Measurements from ENCODE around the gene COPRS.
A peak's percentile ranks its signal among the peaks of the same experiment; 100 is the strongest.

COPRS gene, protein sequence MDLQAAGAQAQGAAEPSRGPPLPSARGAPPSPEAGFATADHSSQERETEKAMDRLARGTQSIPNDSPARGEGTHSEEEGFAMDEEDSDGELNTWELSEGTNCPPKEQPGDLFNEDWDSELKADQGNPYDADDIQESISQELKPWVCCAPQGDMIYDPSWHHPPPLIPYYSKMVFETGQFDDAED

DNA sequence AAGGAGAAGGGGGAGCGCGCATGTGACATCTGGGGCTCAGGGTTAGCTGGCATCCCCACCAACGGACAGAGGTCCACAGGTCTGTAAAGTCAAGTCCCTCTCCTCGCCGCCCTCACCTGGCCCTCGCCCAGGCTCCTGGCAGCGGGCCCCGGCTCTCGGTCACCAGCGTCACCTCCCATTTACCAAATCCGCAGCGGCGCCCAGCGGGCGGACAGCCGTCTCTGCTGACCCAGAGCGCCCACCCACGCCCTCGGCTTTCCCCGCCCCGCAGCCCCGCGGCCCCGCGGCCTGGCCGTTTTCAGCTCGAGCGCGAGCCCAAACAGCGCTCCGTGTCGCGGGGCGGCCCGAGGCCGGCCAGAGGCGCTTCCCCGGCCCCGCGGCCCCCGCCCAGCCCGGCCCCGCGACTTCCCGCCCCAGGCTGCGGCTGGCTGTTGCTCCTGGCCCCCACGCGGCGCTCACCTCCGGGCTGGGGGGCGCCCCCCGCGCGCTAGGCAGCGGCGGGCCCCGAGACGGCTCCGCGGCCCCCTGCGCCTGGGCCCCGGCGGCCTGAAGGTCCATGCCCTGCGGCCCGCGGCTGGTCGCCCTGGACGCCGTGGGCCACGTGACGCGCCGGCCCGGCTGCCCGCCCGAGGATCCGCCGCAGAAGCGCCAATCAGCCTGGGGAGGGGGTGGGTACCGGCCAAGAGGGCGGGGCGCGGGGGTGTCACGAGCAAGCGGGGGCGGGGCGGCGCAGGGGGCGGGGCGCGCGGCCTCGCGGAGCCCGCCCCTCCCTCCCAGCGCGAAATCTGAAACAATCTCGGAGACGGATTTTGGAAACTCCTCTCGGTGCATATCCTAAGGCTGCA, at the start of gene COPRS:
COPRS (minus strand) TSS at position 603 of the 845 bp plus-strand sequence; CDS start at position 558, 45 bp downstream.
- no peak for DNase-seq (ENCODE audit: low read depth, low spot score)

DNA sequence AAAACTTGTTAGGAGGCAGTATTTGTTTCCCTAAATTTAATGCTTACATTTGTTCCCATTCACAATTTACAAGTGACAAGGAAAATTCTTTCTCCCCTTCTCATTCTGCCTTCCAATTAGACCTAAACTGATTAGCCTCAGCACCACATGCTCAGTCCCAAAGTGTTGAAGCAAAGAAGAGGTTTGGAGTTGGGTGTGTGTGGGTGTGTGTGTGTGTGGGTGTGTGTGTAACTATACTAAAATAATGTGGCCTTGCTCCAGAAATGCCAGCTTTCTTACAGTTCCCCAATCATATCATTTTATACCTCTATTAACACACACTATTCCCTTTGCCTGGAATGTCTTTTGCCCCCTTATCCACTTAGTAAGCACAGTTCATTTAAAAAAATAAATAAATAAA, 49.3 kb upstream of the COPRS start:
- DNase-seq (ENCODE audit: low read depth, low spot score) = no peak

DNA sequence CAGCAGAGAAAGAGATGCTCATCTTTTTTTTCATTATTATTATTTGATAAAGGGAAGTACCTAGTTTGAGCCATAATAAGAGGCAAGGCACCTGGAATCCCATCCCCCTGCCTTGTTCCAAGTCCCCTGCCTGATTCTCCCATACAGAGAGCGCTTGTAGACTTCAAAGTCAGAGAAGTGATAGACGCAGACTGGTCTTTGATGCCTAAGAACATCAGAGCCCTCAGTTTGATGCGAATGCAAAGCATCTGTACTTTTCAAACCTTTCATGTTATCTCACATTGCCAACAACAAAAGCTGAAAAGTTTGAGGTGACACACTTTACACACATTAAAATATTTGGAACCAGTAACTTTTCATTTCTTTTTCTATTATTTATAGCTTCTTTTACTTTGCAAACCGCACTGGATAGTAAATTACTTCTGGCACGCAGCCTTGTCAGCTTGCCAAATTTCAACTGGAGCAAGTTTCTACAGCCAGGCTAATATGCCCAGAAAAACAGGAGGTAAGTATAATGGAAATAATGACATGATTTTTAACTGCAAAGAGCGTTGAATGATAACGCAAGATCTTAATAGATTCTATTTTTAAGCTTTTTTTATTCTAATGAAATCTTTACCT, 48.4 kb upstream of the COPRS start:
- no peak for DNase-seq (ENCODE audit: low read depth, low spot score)

DNA sequence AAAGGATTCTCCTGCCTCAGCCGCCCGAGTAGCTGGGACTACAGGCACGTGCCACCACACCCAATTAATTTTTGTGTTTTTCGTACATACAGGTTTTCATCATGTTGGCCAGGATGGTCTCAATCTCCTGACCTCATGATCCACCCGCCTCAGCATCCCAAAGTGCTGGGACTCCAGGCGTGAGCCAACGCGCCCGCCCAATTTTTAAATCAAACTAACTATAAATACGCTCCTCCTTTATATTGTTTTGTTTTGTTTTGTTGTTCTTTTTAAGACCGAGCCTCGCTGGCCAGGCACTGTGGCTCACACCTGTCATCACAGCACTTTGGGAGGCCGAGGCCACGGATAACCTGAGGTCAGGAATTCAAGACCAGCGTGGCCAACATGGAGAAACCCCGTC, 44.4 kb upstream of the COPRS start:
- no peak for DNase-seq (ENCODE audit: low read depth, low spot score)

DNA sequence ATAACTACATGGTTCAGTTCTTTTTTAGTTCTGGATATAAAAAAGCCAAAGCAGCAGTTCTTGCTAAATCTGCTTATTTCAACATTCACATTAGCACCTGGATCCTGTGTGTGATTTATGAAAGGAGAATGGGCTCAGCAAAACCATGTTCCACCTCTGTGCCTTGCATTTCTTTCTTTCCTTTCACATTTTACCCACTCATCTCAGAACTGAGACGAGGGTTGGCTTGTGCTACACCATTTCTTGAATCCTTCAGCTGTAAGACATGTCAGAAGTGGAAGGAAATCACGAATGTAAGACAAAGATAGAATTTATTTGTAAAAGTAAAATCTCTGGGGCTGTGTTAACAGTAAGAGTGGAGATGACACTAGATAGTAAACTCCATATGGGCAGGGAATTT, 43.6 kb upstream of the COPRS start:
- no peak for DNase-seq (ENCODE audit: low read depth, low spot score)

DNA sequence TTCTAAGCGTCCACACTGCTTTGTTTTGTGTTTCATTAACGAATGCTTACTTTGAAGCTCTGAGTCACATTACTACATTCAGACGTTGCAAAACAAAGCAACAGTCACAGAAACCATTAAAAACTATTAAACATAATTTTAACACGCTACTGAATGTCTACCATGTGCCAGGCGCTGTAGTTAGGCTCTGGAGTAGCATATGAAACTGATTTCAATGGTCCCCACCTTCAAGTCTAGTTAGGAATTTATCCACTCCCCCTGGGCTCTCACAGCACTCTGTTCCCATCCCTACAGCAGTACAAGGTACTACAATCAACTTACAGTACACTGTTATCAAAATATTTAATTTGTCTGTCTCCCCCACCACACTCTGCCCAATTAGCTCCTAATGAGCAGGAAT, 41.8 kb upstream of the COPRS start:
- no peak for DNase-seq (ENCODE audit: low read depth, low spot score)

DNA sequence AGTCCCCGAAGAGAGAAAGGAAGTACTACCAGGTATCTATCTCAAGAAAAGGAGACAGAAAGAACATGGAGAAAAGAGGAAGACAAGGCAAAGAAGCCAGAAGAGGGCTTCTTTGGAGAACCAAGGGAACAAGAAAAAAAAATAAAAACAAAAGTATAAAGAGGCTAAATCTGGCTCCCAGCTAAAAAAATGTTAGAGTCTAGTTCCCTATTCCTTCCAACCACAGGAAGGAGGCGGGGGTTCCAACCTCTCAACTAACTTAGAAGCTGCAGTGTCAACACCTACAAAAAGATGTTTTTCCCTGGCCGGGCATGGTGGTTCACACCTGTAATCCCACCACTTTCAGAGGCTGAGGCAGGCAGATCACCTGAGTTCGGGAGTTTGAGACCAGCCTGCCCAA, 29.1 kb upstream of the COPRS start:
- no peak for DNase-seq (ENCODE audit: low read depth, low spot score)

DNA sequence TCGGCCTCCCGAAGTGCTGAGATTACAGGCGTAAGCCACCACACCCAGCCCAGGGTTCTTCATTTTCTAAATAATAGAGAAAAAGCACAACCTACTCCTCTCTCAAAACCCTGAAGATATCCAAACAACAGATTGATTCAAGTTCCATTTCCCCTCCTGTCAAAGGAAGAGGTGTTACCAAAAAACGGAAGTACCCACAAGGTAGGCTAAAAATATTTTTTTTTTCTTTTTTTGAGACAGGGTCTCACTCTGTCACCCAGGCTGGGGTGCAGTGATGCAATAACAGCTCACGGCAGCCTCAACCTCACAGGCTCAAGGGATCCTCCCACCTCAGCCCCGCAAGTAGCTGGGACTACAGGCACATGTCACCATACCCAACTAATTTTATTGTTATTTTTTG, 23.5 kb upstream of the COPRS start:
- DNase-seq (ENCODE audit: low read depth, low spot score) = no peak

DNA sequence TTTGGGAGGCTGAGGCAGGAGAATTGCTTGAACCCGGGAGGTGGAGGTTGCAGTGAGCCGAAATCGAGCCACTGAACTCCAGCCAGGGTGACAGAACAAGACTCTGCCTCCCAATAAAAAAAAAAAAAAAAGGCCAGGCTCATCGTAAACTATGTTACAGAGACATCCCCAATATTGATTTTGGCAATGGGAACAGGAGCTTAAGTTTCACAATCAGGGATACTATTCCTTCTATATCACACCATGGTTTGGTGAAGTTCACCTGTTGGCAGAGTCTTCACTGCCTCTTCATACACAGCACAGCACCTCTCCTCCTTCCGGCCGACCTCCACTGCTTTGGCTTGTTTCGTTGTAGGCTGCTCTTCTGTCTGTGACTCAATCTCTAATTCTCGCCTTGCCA, 21.3 kb upstream of the COPRS start:
- no peak for DNase-seq (ENCODE audit: low read depth, low spot score)

DNA sequence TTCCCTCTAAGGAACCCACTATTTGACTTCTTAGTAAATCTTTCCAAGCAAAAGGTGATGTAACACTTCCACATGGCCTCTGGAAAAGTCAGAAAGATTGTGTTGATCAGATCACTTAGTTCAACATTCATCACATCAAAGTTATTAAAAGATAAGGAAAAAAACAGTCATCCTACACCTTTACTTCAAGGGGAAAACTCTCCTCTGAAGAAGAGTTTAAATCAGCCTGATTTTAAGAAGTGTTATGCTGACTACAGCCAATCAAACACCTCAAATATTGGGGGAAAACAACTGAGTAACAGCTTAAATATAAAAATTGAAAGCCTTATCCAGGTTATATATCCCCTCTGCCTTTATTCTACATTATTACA, 19.6 kb upstream of the COPRS start:
- DNase-seq (ENCODE audit: low read depth, low spot score) = no peak

DNA sequence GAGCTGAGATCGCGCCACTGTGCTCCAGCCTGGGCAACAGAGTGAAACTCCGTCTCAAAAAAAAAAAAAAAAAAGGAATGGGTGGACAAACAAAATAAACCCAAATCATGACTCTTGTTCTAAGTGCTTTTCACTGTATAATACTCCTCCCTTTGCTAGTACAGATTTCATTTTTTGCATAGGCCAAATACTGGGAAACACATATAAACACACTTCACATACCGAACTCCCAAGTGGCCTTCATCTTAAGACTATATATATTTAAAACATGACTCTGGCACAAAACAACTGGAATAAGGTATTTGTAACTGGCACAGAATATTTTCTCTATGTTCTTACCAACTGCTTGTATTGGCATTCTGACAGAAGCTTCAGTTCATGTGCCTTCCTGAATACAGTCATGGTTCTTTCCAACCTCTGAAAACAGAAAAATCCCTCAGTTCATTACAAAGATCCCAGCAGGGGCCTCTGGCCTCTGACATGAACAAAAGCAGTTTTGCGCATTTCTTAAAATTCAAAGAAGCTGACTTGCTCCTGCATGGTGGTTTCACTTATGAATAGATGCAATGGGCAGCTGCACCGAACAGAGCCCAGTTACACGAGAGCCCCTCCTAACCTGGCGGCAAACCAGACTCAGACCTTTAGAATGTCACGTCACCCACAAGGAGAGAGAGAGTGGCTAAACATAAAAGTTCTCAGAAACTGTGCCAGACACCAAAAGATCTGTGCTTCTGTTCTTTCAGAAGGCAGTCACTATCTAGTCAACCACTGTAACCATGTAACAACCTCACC, 19.1 kb upstream of the COPRS start:
- peak; percentile 94 for DNase-seq (ENCODE audit: low read depth, low spot score)

DNA sequence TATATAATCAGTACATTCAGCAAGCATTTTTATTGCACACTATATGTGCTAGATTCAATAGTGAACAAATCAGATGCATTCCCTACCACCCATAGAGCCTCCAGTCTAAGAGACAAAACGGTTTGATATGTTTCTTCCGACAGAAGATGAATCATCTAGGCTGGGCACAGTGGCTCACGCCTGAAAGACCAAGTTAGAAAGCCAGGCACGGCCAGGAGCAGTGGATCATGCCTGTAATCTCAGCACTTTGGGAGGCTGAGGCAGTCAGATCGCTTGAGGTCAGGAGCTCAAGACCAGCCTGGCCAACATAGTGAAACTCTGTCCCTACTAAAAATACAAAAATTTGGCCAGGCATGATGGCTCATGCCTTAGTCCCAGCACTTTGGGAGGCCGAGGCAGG, 18.3 kb upstream of the COPRS start:
- no peak for DNase-seq (ENCODE audit: low read depth, low spot score)

DNA sequence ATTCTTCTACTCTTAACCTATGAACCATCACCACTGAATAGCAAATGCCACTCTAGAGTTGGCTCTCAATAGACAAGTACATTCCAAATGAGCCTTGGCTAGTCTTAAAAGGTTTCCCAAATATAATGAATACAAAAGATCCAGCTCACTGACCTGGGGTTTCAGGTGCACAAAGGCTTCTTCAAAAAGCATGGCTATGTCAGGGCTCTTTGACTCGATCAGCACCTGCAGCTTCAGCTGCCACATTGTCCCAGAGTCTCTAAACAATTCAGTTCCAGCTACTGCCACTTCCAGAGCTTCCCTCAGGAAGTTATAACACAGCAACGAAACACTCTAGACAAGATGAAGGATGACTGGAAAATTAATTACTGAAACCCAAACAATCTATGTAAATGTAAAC, 16.0 kb upstream of the COPRS start:
- DNase-seq (ENCODE audit: low read depth, low spot score) = no peak

DNA sequence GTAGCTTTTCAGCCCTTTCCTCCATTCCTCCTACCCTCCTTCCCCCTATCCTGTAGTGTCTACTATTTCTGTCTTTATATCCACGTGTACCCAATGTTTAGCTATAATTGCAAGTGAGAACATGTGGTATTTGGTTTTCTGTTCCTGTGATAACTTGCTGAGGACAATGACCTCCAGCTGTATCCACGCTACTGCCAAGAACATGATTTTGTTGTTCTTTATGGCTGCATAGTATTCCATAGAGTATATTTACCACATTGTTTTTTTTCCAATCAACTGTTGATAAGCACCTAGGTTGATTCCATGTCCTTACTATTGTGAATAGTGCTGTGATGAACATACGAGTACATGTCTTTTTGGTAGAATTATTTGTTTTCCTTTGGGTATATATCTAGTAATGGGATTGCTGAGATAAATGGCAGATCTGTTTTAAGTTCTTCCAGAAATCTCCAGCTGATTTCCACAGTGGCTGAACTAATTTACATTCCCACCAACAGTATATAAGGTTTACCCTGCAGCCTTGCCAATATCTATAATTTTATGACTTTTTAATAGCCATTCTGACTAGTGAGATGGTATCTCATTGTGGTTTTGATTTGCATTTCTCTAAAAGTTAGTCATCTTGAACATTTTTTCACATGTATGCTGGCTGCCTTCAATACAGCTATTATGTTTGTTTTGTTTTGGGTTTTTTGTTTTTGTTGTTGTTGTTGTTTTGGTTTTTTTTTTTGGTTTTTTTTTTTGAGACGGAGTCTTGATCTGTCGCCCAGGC, 10.9 kb upstream of the COPRS start:
- DNase-seq (ENCODE audit: low read depth, low spot score) = no peak

DNA sequence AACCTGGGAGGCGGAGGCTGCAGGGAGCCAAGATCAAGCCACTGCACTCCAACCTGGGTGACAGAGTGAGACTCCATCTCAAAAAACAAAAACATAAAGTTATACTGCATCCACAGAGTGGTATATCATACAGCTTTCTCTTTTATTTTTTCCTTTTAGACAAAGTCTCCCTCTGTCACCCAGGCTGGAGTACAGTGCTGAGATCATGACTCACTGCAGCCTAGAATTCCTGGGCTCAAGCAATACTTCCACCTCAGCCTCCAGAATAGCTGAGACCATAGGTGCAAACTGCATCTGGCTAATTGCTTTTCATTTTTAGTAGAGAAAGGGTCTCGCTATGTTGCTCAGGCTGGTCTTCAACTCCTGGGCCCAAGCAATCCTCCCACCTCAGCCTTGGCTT, 10.0 kb upstream of the COPRS start:
- no peak for DNase-seq (ENCODE audit: low read depth, low spot score)

DNA sequence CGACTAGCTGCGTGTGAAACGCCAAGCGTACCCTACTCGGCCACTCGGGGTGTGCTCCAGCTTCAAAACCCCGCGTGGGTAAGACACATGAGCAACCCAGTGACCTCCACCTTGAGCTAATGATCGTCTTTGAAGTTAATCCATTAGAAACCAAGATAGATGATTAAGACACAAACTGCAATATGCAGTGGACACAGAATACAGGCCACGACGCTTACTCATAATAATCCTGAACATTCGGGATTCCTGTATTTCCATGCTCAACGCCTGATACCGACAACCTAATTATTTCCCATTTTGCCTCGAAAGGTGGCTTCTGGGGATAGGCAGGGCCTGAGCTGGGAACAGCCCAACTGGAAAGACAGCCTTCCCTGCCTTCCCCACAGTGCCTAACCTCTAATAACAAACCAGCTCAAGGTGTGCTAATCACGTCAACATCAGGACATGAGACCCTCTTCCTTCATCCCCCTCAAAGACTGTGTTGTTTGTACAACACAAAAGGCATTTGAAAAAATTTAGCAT, 504 bp upstream of the COPRS start:
- DNase-seq (ENCODE audit: low read depth, low spot score) = no peak

DNA sequence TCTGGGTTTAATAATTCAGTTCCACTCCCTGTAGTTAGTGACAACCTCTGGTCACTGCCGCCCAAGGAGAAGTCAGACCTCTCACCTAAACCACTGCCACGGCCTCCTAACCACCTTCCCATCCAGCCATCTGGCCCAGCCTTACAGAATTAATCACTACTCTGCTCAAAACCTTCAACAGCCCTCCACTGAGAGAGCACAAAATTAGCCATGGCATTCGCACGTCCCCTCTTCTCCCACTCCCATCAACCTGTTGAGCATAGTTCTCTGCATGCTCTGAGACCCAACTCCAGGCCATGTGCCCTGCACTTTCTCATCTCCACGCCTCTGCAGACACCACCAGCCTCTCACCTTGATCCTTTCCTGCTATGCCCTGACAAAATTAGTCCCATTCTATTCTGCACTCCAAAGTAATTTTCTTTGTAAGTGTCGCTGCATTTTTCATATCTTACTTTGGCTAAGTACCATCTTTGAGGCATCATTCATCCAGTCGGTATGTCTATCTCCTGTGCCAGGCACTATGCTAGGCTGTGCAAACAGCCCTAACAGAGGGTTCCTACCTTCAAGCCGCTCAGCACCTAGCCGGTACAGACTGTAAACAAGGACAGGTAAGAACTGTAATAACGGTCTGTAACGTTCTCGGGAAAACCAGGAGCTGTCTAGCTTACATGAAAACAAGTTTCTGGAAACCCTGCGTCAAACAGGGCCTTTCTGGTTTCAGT, 963 bp downstream of the COPRS start:
- no peak for DNase-seq (ENCODE audit: low read depth, low spot score)

DNA sequence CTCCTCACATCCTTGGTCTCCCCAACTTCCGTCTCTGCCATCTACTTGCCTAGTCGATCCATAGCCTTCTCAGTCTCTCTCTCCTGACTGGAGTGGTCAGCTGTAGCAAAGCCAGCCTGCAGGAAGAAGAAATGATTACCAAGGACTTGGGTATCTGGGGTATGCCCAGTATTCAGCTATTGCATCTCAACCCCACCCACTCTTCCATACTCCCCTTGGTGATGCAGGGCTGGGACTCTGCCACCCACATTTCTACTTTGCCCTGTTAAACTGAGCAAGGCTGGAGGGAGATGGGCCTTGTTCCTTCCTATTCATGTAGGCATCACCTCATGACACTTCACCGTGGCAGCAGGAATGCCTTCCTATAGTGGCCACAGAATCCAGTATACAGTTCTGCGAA, 2.3 kb downstream of the COPRS start:
- no peak for DNase-seq (ENCODE audit: low read depth, low spot score)

DNA sequence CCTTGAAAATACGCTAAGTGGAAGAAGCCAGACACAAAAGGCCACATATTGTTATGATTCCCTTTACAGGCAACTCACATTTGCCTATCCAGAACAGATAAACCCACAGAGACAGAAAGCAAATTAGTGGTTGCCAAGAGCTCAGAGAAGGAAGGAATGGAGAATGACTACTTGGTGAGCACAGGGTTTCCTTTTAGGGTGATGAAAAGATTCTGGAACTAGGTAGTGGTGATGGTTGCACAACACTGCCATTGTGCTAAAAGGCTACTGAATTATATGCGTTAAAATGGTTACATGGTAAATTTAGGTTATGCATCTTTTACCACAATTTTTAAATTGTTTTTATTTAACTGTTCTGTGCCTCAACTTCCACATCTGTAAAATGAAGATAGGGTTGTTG, 4.4 kb downstream of the COPRS start:
- DNase-seq (ENCODE audit: low read depth, low spot score) = no peak

DNA sequence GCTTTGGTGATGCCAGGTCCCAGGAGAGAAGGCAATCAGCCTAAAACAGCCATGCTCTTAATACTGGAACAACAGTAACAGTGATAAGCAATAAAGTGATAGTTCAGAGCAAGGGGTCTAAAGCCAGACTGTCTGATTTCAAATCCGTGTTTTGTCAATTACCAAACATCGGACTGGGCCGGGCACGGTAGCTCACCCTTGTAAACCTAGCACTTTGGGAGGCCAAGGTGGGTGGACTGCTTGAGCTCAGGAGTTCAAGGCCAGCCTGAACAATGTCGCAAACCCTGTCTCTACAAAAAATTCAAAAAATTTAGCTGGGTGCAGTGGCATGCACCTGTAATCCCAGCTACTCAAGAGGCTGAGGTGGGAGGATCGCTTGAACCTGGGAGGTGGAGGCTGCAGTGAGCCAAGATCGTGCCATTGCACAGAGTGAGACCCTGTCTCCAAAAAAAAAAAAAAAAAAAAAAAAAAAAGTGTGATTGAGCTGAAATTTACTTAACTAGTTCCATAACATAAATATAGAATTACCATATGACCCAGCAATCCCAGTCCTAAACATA, 5.1 kb downstream of the COPRS start:
- DNase-seq (ENCODE audit: low read depth, low spot score) = no peak
